GM12878 (cell line): ENCODE results near the gene TCERG1L.

ENCODE experiments used
- CEBPZ ChIP-seq: fragments of 150-350 bp; IDR thresholded peaks from 2 replicates; pipeline ENCODE4 v1.6.1; 2016; ENCODE audit warnings: low read depth, low read length
- E2F4 ChIP-seq: IDR thresholded peaks from 2 replicates; pipeline ENCODE4 v1.6.1; 2012; ENCODE audit warnings: low read depth, low read length, improper control_type of control experiment
- FOXM1 ChIP-seq: IDR thresholded peaks from 2 replicates; pipeline ENCODE4 v1.6.1; 2012; ENCODE audit warnings: low read depth, mild to moderate bottlenecking, inconsistent platforms, low read length, moderate library complexity
- JUND ChIP-seq: IDR thresholded peaks from 2 replicates; pipeline ENCODE4 v1.6.1; 2012; ENCODE audit warnings: low read depth, mild to moderate bottlenecking, low read length, improper control_type of control experiment, moderate library complexity
- MXI1 ChIP-seq: fragments of 150-350 bp; IDR thresholded peaks from 2 replicates; pipeline ENCODE4 v1.6.1; 2011; ENCODE audit warnings: low read depth, mild to moderate bottlenecking, inconsistent platforms, low read length, improper control_type of control experiment
- POLR2A ChIP-seq: IDR thresholded peaks from 2 replicates; pipeline ENCODE4 v1.6.1; 2011; ENCODE audit warnings: low read depth, mild to moderate bottlenecking, low read length
- USF2 ChIP-seq: IDR thresholded peaks from 2 replicates; pipeline ENCODE4 v1.6.1; 2011; ENCODE audit warnings: low read depth, low read length, improper control_type of control experiment, borderline replicate concordance
- ZNF217 ChIP-seq: fragments of 450-650 bp; IDR thresholded peaks from 2 replicates; pipeline ENCODE4 v1.6.1; 2017; ENCODE audit warnings: antibody characterized with exemption, mild to moderate bottlenecking

- TF ChIP-seq CEBPZ = no peak
- TF ChIP-seq JUND = no peak
- TF ChIP-seq USF2 = no peak
- TF ChIP-seq FOXM1 = no peak
- no peak for TF ChIP-seq ZNF217
- TF ChIP-seq MXI1 = no peak
- TF ChIP-seq POLR2A = no peak
- TF ChIP-seq E2F4 = no peak
Observed at GRCh38 chr10:131092386-131092785, 219.1 kb downstream of the TCERG1L start.
